ENCODE measurements around the gene CTTNBP2. TPM values are rescaled to one million over a fixed set of nuclear protein-coding genes. Genes with fewer than 3 reads are reported as not detected.
"Not testable (repeated sequence)": the region's sequence is repeated elsewhere in the genome, so short reads cannot be mapped to it uniquely, and the experiment has no call there.

CTTNBP2 gene
- total RNA-seq, 1 donor from 2014 or later = 1.2 TPM

DNA sequence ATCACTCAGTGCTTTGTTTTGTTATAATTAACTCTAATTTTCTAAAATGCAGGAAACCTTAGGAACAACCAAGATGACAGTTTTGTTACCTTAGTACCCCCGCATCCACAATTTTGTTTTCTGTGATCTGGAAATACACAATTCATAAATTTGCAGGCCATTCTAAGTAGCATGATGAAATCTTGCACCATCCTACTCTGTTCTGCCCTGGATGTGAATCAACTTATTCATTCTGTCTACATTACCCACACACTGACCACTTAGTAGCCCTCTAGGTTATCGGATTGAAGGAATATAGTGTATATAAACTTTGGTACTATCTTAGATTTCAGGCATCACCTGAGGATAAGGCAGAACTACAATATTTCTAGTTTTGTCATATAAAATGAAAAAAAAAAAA lies 155.9 kb downstream of the CTTNBP2 start:
- Histone ChIP-seq H3K27me3 (ENCODE audit: low read depth) (no peaks in the 10 kb centered on the region), H3K4me1 (no peaks in the 10 kb centered on the region), H3K9me3 (replicated peaks) (no peaks in the 10 kb centered on the region), H3K27ac (replicated peaks) (no peak overlapping the region), H3K36me3 (no peaks in the 10 kb centered on the region), H3K4me3 (no peak overlapping the region)
- DNase-seq = no peak
- intact Hi-C loops (cut with micrococcal nuclease) = no loop called here
- TF ChIP-seq, protein P1, sequence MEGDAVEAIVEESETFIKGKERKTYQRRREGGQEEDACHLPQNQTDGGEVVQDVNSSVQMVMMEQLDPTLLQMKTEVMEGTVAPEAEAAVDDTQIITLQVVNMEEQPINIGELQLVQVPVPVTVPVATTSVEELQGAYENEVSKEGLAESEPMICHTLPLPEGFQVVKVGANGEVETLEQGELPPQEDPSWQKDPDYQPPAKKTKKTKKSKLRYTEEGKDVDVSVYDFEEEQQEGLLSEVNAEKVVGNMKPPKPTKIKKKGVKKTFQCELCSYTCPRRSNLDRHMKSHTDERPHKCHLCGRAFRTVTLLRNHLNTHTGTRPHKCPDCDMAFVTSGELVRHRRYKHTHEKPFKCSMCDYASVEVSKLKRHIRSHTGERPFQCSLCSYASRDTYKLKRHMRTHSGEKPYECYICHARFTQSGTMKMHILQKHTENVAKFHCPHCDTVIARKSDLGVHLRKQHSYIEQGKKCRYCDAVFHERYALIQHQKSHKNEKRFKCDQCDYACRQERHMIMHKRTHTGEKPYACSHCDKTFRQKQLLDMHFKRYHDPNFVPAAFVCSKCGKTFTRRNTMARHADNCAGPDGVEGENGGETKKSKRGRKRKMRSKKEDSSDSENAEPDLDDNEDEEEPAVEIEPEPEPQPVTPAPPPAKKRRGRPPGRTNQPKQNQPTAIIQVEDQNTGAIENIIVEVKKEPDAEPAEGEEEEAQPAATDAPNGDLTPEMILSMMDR (IDR thresholded peaks at IDR 0.05; ENCODE audit: borderline replicate concordance) = no peak

DNA sequence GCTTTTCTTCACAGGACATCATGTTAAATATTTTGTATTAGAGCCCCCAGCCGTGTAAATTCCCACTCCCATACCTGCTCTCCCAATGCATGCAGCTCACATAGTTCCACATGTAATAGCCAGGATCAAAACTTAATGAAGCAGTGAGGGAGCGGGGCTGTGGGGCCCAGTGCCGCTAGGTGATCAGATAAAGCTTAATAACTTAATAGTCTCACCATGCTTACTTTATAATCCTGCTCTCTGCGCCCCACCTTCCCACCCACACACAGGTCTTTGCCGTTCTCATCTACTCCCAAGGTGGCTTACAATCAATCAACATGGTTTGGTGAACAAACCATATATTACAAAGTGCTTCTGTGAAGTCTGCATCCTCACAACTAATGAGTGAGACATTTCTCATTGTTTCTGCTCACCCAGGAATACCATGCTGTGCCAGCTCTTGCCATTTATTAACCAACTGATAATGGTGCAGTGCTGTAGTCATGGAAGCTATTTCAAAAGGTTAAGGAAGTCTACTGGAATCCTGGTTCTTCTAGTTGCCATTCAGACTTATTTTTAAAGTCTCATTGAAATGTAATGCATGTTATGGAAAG lies 156.4 kb downstream of the CTTNBP2 start:
- intact Hi-C loops (cut with micrococcal nuclease) = no loop called here
- Histone ChIP-seq H3K4me1 (no peaks in the 10 kb centered on the region), H3K4me3 (no peak overlapping the region), H3K36me3 (no peaks in the 10 kb centered on the region), H3K27me3 (ENCODE audit: low read depth) (no peaks in the 10 kb centered on the region), H3K9me3 (replicated peaks) (no peaks in the 10 kb centered on the region), H3K27ac (replicated peaks) (no peak overlapping the region)
- no peak for DNase-seq
- TF ChIP-seq, protein P1 (IDR thresholded peaks at IDR 0.05; ENCODE audit: borderline replicate concordance) = no peak

DNA sequence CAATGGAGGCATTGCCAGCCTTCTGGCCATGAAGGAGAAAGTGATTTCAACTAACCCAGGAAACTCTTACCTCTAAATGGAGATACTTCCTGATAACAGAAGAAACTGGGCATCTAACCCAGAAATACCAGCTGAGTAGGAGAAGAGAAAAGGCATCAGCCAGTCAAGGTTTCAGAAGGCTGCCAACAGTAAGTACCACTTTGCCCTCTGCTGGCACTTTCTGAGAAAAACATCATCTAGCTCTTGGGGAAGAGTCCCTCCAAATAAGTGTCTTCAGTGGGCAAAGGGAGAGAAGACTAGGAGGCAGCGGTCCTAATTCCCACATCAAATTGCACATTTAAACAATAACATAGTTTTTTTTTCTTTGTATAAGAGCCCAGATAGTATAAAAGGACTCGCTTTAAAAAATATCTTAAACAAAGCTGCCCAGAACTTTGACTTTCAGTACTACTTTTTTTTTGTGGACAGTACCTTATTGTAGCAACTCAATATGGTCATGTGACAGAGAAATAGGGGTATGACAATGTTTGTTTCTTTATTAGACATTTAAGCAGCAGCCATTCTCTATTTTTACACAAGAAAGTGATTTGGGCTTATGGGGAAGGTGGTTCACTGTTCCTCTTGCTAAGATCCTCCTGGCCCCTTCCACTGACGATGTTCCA lies 157.3 kb downstream of the CTTNBP2 start:
- H3K4me1 ChIP-seq = no peaks in the 10 kb centered on the region
- no peak overlapping the region for H3K4me3 ChIP-seq
- intact Hi-C loops (cut with micrococcal nuclease) = no loop called here
- TF ChIP-seq, protein P1 (IDR thresholded peaks at IDR 0.05; ENCODE audit: borderline replicate concordance) = peak; percentile 58
- no peaks in the 10 kb centered on the region for H3K9me3 ChIP-seq (replicated peaks)
- H3K27ac ChIP-seq (replicated peaks) = no peak overlapping the region
- H3K36me3 ChIP-seq = no peaks in the 10 kb centered on the region
- H3K27me3 ChIP-seq (ENCODE audit: low read depth) = no peaks in the 10 kb centered on the region
- no peak for DNase-seq

DNA sequence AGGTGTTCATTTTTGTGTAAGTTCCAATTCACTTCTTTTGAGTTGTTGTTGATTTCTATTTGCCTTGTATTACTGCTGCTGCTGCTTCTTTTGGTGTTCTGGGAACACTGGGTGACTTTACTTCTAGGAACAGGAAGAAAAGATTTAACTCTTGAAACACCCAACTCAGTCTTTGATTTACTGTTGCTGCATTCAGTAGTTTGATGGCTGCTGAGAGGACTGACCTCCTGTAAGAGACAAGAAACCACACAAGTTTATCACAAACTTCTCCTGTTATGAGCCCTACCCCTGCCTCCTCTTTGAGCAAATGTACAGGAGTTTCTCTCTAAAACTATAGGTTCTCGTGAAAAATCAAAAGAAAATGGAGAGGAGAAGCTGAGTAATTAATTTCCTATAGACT lies 161.7 kb downstream of the CTTNBP2 start:
- no peak for DNase-seq
- H3K27me3 ChIP-seq (ENCODE audit: low read depth) = no peaks in the 10 kb centered on the region
- H3K4me3 ChIP-seq = no peak overlapping the region
- H3K9me3 ChIP-seq (replicated peaks) = no peaks in the 10 kb centered on the region
- H3K4me1 ChIP-seq = no peaks in the 10 kb centered on the region
- H3K36me3 ChIP-seq = no peaks in the 10 kb centered on the region
- intact Hi-C loops (cut with micrococcal nuclease) = no loop called here
- TF ChIP-seq, protein P1 (IDR thresholded peaks at IDR 0.05; ENCODE audit: borderline replicate concordance) = no peak
- no peak overlapping the region for H3K27ac ChIP-seq (replicated peaks)

DNA sequence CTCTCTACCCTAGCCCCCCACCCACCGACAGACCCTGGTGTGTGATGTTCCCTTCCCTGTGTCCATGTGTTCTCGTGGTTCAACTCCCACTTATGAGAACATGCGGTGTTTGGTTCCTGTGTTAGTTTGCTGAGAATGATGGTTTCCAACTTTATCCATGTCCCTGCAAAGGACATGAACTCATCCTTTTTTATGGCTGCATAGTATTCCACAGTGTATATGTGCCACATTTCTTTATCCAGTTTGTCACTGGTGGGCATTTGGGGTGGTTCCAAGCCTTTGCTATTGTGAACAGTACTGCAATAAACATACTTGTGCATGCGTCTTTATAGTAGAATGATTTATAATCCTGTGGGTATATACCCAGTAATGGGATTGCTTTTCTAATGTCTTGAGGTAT lies 165.1 kb downstream of the CTTNBP2 start:
- DNase-seq; H3K9me3 ChIP-seq (replicated peaks); intact Hi-C loops (cut with micrococcal nuclease): not testable (repeated sequence)

DNA sequence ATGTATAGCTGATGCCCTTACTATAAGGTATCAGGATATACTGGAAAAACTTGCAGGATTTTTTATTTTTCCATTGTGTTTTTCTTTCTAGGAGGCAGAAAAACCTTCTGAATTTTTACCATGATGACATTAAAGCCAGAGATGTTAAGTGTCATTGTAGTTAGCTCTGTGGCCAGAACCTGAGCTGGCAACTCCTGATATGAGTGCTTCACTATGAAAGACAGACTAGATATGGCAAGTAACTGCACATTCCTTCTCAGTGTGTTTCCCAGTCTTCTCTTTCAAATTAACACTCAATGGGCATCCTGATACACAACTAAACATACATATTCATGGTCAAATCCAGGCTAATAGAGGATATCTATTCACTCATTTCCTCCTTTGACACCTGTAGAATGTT lies 166.2 kb downstream of the CTTNBP2 start:
- H3K27me3 ChIP-seq (ENCODE audit: low read depth) = no peaks in the 10 kb centered on the region
- no peak overlapping the region for H3K27ac ChIP-seq (replicated peaks)
- no peaks in the 10 kb centered on the region for H3K4me1 ChIP-seq
- TF ChIP-seq, protein P1 (IDR thresholded peaks at IDR 0.05; ENCODE audit: borderline replicate concordance) = no peak
- H3K4me3 ChIP-seq = no peak overlapping the region
- no peaks in the 10 kb centered on the region for H3K9me3 ChIP-seq (replicated peaks)
- intact Hi-C loops (cut with micrococcal nuclease) = no loop called here
- DNase-seq = no peak
- H3K36me3 ChIP-seq = no peaks in the 10 kb centered on the region

More for the DNA sequence above, 165.1 kb downstream of the CTTNBP2 start:
- H3K4me1 ChIP-seq; H3K36me3 ChIP-seq; H3K27ac ChIP-seq (replicated peaks); H3K4me3 ChIP-seq; H3K27me3 ChIP-seq (ENCODE audit: low read depth): not testable (repeated sequence)
